ENCODE measurements around the gene TINCR. TPM values are rescaled to one million over a fixed set of nuclear protein-coding genes. Genes with fewer than 3 reads are reported as not detected.

Gene TINCR
- total and polyA plus RNA-seq, 2 donors (not counting 1 experiment from before 2014, with no cell fraction given) = 0.42 to 0.54 TPM

DNA sequence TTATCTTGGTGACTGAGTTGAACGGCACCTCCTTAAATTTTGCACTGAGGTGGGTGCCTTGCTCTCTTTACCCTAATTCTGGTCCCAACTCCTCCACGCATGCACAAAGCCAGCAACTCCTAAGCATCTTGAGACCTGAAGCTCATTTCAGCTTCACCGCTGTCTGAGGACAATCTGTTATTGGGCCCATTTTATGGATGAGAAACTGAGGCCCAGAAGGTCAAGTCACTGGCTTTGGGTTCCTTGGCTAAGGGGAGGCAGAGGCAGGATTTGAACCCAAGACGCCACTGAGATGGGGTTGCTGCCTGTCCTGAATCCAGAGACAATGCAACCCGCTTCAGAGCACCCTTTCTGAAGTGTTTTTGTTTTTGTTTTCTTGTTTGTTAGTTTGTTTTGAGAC lies 22.7 kb downstream of the TINCR start:
- Histone ChIP-seq H3K4me3 (ENCODE audit: control extremely low read depth in 1 of 5, extremely low read depth in 1 of 5, insufficient read depth in 1 of 5, low read depth in 2 of 5, low read length in 4 of 5) (no peak overlapping the region), H3K27ac (ENCODE audit: low read length in 2 of 2) (no peak overlapping the region), H2AFZ (ENCODE audit: insufficient read depth, low read depth, low read length, poor library complexity, severe bottlenecking) (no peak overlapping the region), H3K36me3 (replicated peaks in 1 of 2; ENCODE audit: control extremely low read depth in 1 of 2, control insufficient read depth in 1 of 2, extremely low read depth in 1 of 2, insufficient read depth in 2 of 2, low read length in 1 of 2) (no peaks in the 10 kb centered on the region), H4K20me1 (ENCODE audit: control insufficient read depth, insufficient read depth, low read length, poor library complexity, severe bottlenecking) (no peaks in the 10 kb centered on the region), H3K4me2 (replicated peaks; ENCODE audit: low read depth, low read length, poor library complexity, severe bottlenecking) (no peak overlapping the region), H3K9ac (ENCODE audit: low read length) (no peak overlapping the region), H3K79me2 (ENCODE audit: control insufficient read depth, insufficient read depth, low read length) (no peaks in the 10 kb centered on the region), H3K9me3 (ENCODE audit: control extremely low read depth in 1 of 3, control insufficient read depth in 2 of 3, insufficient read depth in 1 of 3, low read length in 2 of 3) (peaks cover 0 to 9% (median 0%) of the 10 kb centered on the region in 3 donors), H3K27me3 (replicated peaks in 1 of 4; ENCODE audit: control extremely low read depth in 1 of 4, control insufficient read depth in 3 of 4, insufficient read depth in 4 of 4, low read length in 3 of 4) (no peaks in the 10 kb centered on the region), H3K4me1 (ENCODE audit: control insufficient read depth in 2 of 2, insufficient read depth in 2 of 2, low read length in 2 of 2) (no peaks in the 10 kb centered on the region)
- no peaks in the 10 kb centered on the region for H3K4me1 Mint-ChIP-seq
- H3K27me3 Mint-ChIP-seq = no peaks in the 10 kb centered on the region
- DNase-seq (no peak), ATAC-seq (ENCODE audit: low read depth) (no peak)
- CTCF ChIA-PET = no interaction called here
- no peak overlapping the region for H3K4me3 Mint-ChIP-seq
- 93% methylated on average over 3 of the region's 5 CpGs for WGBS (ENCODE audit: insufficient coverage)
- POLR2A ChIA-PET = no interaction called here
- TF ChIP-seq EZH2 (IDR thresholded peaks at IDR 0.05; ENCODE audit: borderline replicate concordance, insufficient read depth, low read depth, low read length, poor library complexity, severe bottlenecking) (no peak), CTCF (IDR thresholded peaks at IDR 0.05) (no peak)
- no peaks in the 10 kb centered on the region for H3K9me3 Mint-ChIP-seq (ENCODE audit: insufficient read depth)
- no peak overlapping the region for H3K27ac Mint-ChIP-seq
- intact Hi-C loops (cut with micrococcal nuclease) = no loop called here

GRCh38 chr19:5542665-5543064 lies 25.1 kb downstream of the TINCR start:
- no peaks in the 10 kb centered on the region for H3K36me3 ChIP-seq (replicated peaks in 1 of 2; ENCODE audit: control extremely low read depth in 1 of 2, control insufficient read depth in 1 of 2, extremely low read depth in 1 of 2, insufficient read depth in 2 of 2, low read length in 1 of 2)
- no peak overlapping the region for H3K9ac ChIP-seq (ENCODE audit: low read length)
- H3K9me3 ChIP-seq (ENCODE audit: control extremely low read depth in 1 of 3, control insufficient read depth in 2 of 3, insufficient read depth in 1 of 3, low read length in 2 of 3) = peaks cover 0 to 8% (median 0%) of the 10 kb centered on the region in 3 donors
- Mint-ChIP-seq H3K27me3 (peaks cover 9% of the 10 kb centered on the region), H3K4me1 (no peaks in the 10 kb centered on the region), H3K4me3 (no peak overlapping the region), H3K27ac (no peak overlapping the region), H3K9me3 (ENCODE audit: insufficient read depth) (no peaks in the 10 kb centered on the region)
- H3K79me2 ChIP-seq (ENCODE audit: control insufficient read depth, insufficient read depth, low read length) = no peaks in the 10 kb centered on the region
- ChIA-PET POLR2A (no interaction called here), CTCF (no interaction called here)
- TF ChIP-seq CTCF (IDR thresholded peaks at IDR 0.05) (no peak), EZH2 (IDR thresholded peaks at IDR 0.05; ENCODE audit: borderline replicate concordance, insufficient read depth, low read depth, low read length, poor library complexity, severe bottlenecking) (no peak)
- H3K27me3 ChIP-seq (replicated peaks in 1 of 4; ENCODE audit: control extremely low read depth in 1 of 4, control insufficient read depth in 3 of 4, insufficient read depth in 4 of 4, low read length in 3 of 4) = peaks cover 0 to 7% (median 0%) of the 10 kb centered on the region in 4 experiments
- intact Hi-C loops (cut with micrococcal nuclease) = no loop called here
- H4K20me1 ChIP-seq (ENCODE audit: control insufficient read depth, insufficient read depth, low read length, poor library complexity, severe bottlenecking) = no peaks in the 10 kb centered on the region
- H3K4me3 ChIP-seq (ENCODE audit: control extremely low read depth in 1 of 5, extremely low read depth in 1 of 5, insufficient read depth in 1 of 5, low read depth in 2 of 5, low read length in 4 of 5) = no peak overlapping the region
- WGBS (ENCODE audit: insufficient coverage) = 22% methylated on average over 3 of the region's 8 CpGs
- H3K4me2 ChIP-seq (replicated peaks; ENCODE audit: low read depth, low read length, poor library complexity, severe bottlenecking) = no peak overlapping the region
- no peak overlapping the region for H3K27ac ChIP-seq (ENCODE audit: low read length in 2 of 2)
- DNase-seq (no peak), ATAC-seq (ENCODE audit: low read depth) (no peak)
- H3K4me1 ChIP-seq (ENCODE audit: control insufficient read depth in 2 of 2, insufficient read depth in 2 of 2, low read length in 2 of 2) = no peaks in the 10 kb centered on the region
- no peak overlapping the region for H2AFZ ChIP-seq (ENCODE audit: insufficient read depth, low read depth, low read length, poor library complexity, severe bottlenecking)
